ENCODE data around the gene PPL. TPM values are rescaled to one million over a fixed set of nuclear protein-coding genes. Genes with fewer than 3 reads are reported as not detected.
A peak's percentile ranks its signal among the peaks of the same experiment; 100 is the strongest.

Gene PPL
- total and polyA plus RNA-seq, 2 of the 8 experiments (the other 6 are each of a cell fraction or from before 2014, with no cell fraction given) = 11.3 to 29.5 TPM

DNA sequence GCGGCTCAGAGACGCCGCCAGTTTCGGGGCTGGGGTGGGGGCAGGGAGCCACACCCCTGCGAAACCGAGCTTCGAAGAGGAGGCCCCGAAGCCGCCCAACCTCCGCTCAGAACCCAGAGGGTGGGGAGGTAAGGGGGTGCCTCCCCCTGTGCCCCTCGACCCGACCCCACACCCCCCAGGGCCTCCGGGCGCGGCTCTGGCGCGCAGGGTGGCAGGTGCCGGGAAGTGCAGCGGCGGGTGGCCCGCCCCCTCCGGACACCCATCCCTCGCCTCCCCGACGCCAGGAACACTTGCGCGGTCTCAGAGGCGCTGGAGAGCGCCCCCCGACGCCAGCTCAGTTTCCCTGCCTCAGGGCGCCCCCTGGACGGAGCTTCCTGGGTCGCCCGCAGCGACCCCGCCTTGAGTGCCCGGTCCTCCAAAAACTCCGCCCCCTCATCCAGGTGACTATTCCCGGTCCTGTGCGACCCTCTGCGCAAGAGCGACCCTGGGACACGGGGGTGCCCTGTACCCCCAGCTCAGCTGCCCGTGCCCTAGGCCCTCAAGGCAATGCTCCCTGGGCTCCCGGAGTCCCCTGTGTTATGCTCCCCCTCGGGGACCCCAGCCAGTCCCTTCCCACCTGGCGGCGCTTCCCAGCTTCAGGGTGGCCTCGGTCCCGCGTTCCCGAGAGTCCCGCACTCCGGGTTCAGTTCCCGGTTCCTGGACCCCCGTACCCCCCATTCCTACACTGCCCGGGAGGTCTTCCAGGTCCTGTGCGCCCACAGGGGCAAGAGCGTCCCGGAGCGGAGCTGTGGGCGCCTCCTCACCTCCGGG, 562 bp downstream of the PPL start (continued):
- TF ChIP-seq POLR2AphosphoS5 (IDR thresholded peaks at IDR 0.05; ENCODE audit: low read depth, low read length) (no peak), TAF7 (optimal IDR thresholded peaks at IDR 0.05; ENCODE audit: borderline replicate concordance, low read depth, low read length) (peak; percentile 19), RBBP5 (IDR thresholded peaks at IDR 0.05; ENCODE audit: borderline replicate concordance, low read depth, low read length) (0 out of 2 replicates have a peak, but pooled peaks have one; percentile 6), EZH2 (IDR thresholded peaks at IDR 0.05; ENCODE audit: low read depth, low read length, severe bottlenecking) (no peak), RXRA (IDR thresholded peaks at IDR 0.05; ENCODE audit: insufficient read depth, low read depth, low read length) (no peak), GABPA (IDR thresholded peaks at IDR 0.05; ENCODE audit: borderline replicate concordance, insufficient read depth, low read length) (0 out of 2 replicates have a peak, but pooled peaks have one; percentile 10), YY1 (IDR thresholded peaks at IDR 0.05; ENCODE audit: low read depth, low read length) (no peak), ZNF274 (IDR thresholded peaks at IDR 0.05; ENCODE audit: borderline replicate concordance, extremely low read depth, low read length) (no peak), KDM4A (IDR thresholded peaks at IDR 0.05; ENCODE audit: low read depth, low read length, severe bottlenecking) (peak; percentile 96), CTBP2 (IDR thresholded peaks at IDR 0.05; ENCODE audit: borderline replicate concordance, insufficient read depth, insufficient read length, low read length) (no peak)
- TF ChIP-seq, protein P1, sequence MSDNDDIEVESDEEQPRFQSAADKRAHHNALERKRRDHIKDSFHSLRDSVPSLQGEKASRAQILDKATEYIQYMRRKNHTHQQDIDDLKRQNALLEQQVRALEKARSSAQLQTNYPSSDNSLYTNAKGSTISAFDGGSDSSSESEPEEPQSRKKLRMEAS (IDR thresholded peaks at IDR 0.05) = 0 out of 2 replicates have a peak, but pooled peaks have one; percentile 26
- TF ChIP-seq, protein P2, sequence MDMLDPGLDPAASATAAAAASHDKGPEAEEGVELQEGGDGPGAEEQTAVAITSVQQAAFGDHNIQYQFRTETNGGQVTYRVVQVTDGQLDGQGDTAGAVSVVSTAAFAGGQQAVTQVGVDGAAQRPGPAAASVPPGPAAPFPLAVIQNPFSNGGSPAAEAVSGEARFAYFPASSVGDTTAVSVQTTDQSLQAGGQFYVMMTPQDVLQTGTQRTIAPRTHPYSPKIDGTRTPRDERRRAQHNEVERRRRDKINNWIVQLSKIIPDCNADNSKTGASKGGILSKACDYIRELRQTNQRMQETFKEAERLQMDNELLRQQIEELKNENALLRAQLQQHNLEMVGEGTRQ (IDR thresholded peaks at IDR 0.05; ENCODE audit: low read length) = no peak
- TF ChIP-seq, protein P3, sequence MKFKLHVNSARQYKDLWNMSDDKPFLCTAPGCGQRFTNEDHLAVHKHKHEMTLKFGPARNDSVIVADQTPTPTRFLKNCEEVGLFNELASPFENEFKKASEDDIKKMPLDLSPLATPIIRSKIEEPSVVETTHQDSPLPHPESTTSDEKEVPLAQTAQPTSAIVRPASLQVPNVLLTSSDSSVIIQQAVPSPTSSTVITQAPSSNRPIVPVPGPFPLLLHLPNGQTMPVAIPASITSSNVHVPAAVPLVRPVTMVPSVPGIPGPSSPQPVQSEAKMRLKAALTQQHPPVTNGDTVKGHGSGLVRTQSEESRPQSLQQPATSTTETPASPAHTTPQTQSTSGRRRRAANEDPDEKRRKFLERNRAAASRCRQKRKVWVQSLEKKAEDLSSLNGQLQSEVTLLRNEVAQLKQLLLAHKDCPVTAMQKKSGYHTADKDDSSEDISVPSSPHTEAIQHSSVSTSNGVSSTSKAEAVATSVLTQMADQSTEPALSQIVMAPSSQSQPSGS (IDR thresholded peaks at IDR 0.05; ENCODE audit: low read length) = no peak
- TF ChIP-seq, protein P4, sequence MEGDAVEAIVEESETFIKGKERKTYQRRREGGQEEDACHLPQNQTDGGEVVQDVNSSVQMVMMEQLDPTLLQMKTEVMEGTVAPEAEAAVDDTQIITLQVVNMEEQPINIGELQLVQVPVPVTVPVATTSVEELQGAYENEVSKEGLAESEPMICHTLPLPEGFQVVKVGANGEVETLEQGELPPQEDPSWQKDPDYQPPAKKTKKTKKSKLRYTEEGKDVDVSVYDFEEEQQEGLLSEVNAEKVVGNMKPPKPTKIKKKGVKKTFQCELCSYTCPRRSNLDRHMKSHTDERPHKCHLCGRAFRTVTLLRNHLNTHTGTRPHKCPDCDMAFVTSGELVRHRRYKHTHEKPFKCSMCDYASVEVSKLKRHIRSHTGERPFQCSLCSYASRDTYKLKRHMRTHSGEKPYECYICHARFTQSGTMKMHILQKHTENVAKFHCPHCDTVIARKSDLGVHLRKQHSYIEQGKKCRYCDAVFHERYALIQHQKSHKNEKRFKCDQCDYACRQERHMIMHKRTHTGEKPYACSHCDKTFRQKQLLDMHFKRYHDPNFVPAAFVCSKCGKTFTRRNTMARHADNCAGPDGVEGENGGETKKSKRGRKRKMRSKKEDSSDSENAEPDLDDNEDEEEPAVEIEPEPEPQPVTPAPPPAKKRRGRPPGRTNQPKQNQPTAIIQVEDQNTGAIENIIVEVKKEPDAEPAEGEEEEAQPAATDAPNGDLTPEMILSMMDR (IDR thresholded peaks at IDR 0.05; ENCODE audit: control extremely low read depth in 1 of 3, insufficient read depth in 1 of 3, low read depth in 1 of 3, low read length in 3 of 3) = peak; percentile 41 to 69 (median 51)

Data from H1 (cell line).